HG03558 (cell line): ENCODE data around the gene KIF1A.

Source experiments
- ATAC-seq: cut with Tn5 transposase; IDR thresholded peaks from one replicate; pipeline ENCODE4 v1.9.1; 2021; ENCODE audit warnings: moderate number of reproducible peaks; ENCODE audit not compliant: unreplicated experiment; ENCODE audit errors: extremely low read depth

KIF1A gene, protein sequence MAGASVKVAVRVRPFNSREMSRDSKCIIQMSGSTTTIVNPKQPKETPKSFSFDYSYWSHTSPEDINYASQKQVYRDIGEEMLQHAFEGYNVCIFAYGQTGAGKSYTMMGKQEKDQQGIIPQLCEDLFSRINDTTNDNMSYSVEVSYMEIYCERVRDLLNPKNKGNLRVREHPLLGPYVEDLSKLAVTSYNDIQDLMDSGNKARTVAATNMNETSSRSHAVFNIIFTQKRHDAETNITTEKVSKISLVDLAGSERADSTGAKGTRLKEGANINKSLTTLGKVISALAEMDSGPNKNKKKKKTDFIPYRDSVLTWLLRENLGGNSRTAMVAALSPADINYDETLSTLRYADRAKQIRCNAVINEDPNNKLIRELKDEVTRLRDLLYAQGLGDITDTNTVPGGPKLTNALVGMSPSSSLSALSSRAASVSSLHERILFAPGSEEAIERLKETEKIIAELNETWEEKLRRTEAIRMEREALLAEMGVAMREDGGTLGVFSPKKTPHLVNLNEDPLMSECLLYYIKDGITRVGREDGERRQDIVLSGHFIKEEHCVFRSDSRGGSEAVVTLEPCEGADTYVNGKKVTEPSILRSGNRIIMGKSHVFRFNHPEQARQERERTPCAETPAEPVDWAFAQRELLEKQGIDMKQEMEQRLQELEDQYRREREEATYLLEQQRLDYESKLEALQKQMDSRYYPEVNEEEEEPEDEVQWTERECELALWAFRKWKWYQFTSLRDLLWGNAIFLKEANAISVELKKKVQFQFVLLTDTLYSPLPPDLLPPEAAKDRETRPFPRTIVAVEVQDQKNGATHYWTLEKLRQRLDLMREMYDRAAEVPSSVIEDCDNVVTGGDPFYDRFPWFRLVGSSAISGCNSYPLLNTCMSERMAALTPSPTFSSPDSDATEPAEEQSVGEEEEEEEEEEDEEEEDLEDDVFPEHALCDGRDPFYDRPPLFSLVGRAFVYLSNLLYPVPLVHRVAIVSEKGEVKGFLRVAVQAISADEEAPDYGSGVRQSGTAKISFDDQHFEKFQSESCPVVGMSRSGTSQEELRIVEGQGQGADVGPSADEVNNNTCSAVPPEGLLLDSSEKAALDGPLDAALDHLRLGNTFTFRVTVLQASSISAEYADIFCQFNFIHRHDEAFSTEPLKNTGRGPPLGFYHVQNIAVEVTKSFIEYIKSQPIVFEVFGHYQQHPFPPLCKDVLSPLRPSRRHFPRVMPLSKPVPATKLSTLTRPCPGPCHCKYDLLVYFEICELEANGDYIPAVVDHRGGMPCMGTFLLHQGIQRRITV (N-terminal part only)

DNA sequence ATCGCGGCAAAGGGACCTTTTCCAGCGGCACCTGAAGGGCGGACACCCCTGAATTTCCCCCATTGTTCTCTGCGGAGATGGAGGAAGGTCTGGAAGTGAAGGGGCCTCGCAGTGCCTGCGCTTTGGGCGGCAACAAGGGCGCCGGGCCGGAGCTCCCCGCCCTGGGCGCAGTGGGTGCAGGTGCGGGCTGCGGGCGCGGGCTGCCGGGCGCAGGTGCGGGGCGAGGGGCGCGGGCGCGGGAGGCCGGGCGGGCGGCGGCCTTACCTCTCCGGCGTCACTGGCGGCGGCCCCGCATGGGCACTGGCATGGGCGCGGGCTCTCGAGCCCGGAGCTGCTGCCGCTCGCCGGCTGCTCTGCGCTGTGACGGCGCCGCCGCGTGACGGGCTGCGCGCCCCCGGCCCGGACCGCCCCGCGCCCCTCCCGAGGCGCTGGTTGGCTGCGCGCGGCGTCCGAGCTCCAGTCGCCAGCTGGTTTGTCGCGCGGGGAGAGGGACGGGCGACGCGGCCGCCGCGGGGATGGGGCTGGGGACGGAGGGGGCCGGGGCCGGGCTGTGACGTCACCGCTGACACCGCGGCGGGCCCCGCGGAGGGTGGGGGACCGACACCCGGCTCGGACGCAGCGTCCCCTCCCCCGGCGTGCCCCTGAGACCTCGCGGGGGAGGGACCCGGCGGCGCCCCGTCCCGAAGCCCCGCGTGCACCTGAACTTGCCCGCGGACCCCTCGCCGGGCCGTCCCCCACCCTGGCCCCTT, at the start of gene KIF1A:
Gene KIF1A, minus strand, starts transcription at position 362 of the 749 bp plus-strand sequence. CDS start 22,467 bp downstream, outside the sequence.
- no peak for ATAC-seq

DNA sequence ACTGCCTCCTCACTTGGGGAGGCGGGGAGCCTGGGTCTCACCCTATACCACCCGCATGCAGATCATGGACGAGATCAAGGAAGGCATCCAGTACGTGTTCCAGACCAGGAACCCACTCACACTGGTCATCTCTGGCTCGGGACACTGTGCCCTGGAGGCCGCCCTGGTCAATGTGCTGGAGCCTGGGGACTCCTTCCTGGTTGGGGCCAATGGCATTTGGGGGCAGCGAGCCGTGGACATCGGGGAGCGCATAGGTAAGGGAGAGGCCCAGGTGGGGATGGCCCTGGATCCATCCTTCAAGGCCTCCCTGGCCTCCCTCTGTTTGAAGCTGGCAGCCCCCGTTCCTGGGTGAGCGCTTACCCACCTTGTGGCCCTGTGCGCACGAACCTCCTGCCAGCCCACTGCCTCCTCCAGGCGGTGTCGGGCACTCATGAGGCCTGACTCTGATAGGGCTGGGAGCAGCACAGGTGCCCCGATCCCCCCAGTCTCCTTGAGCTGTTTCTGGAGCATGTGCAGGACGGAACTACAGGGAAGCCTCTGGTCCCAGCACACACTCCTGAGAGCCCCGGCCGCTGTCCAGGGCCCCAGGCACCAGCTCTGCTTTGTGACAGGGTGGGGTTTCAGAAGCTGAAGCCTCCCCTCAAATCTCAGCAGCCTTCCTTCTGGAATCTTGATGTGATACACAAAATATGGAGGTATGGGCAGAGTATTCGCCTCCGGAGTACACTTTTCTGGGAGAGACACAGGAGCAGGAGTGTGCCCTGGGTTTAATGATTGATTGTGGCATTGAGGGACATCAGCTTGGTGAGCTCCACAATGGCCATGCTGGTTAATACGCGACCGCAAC, 49.3 kb upstream of the KIF1A start:
- ATAC-seq, result no peak

DNA sequence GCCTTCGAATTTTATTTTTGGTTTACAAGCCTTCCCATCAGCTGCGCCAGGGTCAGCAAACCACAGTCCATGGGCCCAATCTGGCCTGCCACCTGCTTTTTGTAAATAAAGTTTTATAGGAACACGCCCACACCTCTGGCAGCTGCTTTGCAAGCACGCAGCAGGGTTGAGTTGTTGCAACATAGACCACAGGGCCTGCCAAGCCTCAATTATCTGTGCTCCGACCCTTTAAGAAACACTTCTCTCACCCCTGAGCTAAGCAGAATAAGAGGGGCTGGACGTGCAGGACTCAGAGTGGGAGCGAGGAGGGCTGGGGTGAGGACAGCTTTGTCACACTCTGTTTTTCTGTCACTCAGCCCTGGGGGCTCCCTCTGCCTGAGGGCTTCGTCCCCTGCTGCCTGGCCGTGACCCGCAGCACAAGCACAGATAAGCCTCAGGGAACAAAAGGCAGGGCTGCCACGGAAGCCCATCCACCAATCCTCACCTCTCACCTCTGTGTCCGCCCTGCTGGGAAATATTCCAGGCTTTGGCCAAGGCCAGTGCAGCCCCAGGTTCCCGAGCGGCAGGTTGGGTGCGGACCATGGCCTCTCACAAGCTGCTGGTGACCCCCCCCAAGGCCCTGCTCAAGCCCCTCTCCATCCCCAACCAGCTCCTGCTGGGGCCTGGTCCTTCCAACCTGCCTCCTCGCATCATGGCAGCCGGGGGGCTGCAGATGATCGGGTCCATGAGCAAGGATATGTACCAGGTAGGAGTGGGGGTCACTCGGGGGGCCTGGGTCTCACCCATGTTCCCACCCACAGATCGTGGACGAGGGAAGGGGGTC, 48.5 kb upstream of the KIF1A start, which contains the start of gene AGXT:
Gene AGXT, plus strand, starts transcription at position 539 of the 823 bp plus-strand sequence. Its CDS starts 42 bp downstream, at position 581.
- no peak for ATAC-seq

DNA sequence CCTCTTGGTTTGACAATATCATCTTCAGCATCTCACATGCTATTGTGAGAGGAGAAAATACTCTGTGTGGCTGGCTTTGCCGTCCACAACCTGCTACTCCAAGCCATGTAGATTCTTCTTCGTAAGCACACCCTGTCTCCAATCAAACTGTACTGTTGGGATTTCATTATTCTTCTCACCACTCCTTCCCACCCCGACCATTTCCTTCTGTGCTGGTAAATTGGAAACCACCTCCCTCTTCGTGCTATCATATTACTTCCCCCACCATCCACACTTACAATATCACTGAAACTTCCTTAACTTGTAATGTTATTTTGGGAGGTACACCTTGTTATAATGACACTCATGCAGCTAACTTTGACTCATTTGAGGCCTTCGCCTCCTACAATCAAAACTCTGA, 45.4 kb upstream of the KIF1A start:
- no peak for ATAC-seq

DNA sequence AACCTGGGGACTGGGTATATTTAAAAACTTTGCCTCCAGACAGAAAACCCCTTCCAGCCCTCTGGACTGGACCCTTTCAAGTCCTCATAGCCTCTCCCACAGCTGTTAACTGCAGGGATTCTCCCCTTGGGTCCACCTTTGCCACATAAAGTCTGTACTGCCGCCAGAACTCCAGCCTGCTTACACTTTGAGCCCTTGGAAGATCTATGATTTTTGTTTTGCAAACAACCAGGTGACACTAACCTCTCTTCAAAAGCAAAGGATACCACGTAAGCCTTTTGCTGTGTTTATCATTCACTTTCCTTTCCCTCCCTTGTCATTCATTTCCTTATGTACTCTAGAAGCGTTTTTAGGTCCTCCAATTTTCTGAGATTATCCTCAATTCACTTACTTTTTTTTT, 44.5 kb upstream of the KIF1A start:
- ATAC-seq, result no peak

DNA sequence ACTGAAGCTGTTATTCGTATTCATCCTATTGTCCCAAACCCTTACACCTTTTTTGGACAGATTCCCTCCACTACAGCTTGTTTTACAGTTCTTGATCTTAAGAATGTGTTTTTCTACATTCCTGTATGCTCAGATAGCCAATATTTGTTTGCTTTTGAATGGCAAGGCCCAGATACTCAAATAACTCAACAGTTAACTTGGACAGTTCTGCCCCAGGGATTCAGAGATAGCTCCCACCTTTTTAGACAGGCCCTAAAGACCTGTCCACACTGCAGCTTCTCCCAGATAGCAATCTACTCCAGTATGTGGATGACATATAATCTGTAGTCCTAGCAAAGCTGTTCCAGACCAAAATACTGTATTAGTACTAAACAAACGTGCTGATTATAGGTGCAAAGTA, 41.5 kb upstream of the KIF1A start:
- ATAC-seq, result no peak

DNA sequence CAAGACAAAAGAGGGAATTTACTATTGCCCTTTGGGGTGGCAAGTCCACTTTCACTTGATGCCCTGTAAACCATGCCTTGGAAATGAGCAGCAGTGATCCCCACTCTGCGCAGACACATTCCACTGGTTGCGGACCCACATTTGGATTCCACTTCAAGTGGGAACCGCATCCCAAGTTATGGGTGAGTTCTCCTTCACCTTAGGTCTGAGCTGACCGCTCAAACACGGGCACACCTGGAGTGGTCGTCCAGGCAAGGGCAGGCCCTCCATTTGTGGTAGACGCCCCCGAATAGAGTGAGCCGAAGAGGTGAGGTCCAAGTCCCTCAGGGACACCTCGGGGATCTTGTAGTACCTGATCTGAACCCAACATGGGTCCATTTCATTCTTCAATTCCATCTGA, 38.9 kb upstream of the KIF1A start:
- ATAC-seq, result no peak

DNA sequence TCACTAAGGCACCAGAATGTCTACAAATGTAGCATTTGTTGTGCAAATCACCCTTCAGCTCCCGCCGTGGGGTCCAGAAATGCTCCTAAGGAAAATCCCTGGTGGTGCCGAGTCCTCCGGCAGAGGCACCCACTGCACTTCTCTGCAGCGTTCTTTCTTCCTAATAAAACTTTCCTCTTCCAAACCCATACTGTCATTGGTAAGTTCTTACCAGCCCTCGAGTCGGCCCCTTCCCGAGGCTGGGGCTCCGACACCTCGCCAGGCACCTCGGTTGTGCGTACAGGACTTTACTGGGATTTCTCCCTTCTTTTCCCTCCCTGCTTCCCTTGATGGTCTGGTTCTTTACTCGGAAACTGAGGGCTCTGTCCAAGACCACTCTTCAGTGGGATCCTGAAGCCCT, 38.3 kb upstream of the KIF1A start:
- ATAC-seq, result no peak

DNA sequence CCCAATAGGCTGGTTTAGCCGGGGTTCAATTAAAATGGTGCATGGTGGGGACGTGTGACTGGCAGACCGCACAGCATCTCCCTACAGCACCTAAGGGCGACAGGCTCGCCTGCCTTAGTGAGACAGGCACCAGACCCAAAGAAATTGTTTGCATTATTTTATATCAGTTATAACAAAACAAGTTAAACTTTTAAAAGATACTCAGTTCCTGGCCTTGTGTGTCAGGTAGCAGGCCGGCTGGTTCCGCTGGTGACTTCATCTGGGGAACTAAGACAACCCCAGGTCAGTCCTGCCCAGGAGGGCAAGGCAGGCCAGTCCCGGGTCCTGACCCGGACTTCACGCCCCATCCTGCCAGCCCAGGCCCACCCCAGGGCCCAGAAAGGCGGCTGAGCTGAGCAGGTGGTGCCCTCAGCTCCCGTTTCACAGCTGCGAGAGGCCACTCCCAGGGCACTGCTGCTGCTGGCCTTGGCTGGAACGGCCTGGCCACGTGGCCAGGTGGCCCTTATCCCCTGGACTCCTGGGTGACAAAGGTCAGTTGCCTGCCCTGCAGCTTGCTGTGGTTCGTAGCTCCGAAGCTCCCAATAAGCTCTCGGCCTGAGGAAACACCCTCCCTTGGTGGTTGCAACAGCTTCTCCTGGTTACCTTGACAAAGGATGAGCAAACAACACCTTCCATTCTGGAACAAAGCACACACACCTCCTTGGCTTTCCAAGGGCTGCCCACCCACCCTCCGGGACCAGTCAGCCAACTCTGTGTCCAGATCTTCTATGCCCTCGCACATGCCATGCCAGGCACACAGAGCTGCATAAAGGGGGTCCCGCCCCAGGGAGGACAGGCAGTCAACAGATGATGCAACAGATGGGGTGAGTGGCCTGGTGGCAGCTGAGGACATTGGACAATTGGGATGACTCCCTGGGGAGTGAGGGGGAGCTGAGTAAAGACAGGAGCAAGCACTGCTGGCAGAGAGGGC, 37.3 kb upstream of the KIF1A start:
- ATAC-seq, result no peak

DNA sequence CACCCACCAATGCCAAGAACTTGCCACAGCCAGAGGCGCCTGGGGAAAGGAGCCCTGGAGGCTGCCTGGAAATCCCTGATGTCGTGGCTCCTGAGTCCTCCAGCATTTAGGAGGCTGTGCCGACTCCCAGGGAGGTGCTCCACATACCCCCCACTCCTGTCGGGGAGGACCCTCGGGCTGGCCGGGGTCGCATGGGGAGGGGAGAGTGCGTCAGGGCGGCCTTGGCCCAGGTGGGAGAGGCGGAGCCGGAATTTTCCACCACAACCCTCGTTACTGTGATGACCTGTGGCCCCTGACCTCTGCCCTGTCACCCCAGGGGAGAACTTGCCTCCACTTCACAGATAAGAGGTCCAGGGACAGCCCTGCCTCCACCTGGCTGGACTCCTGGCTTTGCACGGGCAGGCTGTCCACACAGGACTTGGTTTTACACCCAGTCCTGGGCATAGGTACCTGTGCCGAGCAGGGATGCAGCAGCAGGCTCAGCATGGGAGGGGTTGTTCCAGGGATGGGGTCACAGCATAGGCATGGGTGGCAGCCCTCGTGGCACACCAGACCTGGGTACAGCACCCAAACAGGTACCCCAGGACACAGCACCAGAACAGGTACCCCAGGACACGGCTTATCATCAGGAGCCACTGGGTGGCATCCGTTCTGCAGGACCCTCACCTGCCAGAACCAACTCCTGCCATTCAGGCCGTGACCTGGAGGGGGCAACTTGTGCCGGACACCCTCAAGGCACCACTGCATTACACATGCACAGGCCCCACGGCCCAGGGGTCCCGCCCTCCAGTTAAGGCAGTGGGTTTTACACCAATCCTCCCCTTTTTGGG, 36.3 kb upstream of the KIF1A start:
- no peak for ATAC-seq

DNA sequence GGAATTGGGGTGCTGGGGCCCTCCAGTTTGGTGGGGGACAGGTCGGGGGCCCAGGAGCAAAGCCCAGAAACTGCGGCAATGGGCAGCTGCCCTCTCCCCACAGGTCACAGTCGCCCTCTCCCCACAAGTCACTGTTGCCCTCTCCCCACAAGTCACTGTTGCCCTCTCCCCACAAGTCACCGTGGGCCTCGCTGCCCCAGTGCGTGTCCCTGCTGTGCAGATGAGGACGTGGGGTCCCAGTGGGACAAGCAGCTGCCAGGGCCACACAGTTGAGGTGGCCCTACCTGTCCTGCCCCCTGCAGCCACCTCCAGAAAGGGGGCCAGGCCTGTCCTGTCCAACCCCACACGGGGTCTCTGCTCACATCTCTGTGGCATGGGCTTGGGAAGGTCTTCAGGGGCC, 35.7 kb upstream of the KIF1A start:
- no peak for ATAC-seq

DNA sequence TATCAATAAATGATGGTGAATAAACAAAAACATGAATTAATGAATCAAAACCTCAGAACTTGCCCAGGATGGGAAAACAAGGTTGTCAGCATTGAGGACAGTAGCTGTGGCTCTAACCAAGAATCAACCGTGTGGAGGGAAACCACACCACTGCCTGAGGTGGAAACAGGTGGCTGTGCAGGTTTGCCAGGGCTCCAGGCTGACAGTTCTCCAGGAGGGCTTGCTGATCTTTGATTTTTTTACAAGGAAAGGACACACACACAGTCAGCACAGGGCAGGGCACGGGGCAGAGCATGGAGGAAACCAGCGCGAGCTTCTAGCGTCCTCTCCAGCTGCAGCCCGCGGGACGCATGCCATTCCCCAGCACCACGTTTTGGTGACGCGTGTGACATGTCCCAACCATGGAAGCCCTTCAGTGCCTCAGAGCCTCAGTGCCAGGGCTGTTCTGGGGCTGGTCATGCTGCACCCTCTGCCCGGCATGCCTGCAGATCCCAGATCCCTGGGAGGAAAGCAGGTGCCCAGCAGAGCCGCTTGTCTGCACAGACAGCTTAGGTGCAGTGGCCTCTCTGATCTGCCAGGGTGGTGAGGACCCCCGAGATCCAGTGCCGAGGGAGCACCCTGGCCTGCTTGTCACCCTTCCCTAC, 32.8 kb upstream of the KIF1A start:
- no peak for ATAC-seq

DNA sequence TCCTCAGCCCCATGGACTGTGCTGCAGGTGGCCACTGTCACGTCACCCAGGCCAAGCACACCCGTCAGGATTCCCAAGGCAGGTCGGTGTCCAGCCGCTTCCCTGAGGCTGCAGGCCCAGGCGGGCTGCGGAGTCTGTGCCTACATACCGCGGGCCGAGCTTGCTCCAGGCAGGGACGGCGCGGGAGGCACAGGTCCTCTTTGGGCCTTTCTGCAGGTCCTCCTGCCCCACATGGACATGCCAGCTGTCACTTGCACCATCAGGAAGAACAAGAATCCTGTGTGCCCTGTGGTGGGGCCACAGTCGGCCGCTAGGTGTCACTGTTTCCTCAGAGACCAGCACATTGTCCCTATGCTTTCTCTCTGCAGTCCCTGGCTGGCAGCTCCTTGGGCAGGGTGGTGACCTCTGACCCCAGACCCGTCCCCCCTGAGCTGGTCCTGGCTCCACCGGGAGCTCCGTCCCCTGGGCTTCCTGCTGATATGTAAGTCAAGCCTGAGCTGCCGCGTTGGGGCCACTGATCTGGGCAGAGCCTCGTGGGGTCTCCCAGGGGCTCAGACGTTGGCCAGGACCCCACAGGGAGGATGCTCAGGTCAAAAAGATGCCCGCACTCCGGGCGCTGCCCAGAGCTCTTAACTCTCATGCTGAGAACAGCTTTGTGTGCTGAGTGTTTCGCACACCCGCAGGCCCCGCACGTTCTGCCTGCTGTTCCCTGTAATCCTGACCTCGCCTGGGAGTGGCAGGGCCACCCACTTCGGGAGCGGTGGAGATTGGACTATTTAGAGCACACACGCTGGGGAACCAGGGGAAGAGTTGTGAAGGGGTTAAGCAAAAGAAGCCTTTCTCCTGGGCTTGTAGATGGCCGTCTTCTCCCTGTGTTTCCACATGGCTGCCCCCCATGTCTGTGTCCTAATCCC, 31.3 kb upstream of the KIF1A start:
- no peak for ATAC-seq

DNA sequence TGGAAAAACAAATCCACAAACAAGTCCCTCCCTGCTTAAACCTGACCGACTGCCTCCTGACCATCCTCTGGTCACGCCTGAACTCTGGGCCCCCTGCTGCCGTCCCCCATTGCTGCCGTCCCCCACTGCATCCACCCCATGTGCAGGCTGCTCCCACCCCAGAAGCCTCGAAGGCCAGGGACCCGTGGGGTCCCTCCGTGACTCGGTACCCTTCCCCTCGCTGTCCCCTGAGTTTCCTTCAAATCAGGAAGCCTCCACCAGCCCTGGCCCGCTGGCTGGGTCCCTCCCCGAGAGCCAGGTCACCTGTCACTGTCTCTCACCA, 30.7 kb upstream of the KIF1A start:
- no peak for ATAC-seq

DNA sequence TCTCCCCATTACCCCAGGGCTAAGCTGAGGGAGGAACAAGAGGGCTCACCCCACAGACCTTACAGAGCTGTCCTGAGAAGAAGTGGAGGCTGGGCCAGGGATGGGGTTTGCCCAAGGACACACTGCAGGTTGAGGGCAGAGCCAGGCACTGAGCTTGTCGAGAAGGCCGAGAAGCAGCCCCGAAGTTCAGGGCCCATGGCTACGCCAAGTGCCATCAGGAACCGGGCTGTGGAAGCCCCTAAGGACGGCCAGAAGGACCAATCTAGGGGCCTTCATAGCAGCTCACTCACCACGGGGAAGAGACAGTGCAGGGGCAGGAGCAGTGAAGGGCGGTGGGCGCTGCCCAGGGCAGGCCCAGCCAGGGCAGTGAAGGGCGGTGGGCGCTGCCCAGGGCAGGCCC, 30.0 kb upstream of the KIF1A start:
- ATAC-seq, result no peak
